Measurements from ENCODE around the gene KLHL21. TPM values are rescaled to one million over a fixed set of nuclear protein-coding genes. Genes with fewer than 3 reads are reported as not detected.

Gene KLHL21
- total and polyA plus RNA-seq, 9 of the 15 experiments (the other 6 are each of a cell fraction or from before 2014, with no cell fraction given): 2.1 to 42.1 (median 17.5) TPM

- TF ChIP-seq STAT6 (CRISPR knock-in tag; IDR thresholded peaks at IDR 0.05) (peak; percentile 92), ZNF57 (CRISPR knock-in tag; IDR thresholded peaks at IDR 0.05) (0 out of 2 replicates have a peak, but pooled peaks have one; percentile 63), TCFL5 (CRISPR knock-in tag; conservative IDR thresholded peaks at IDR 0.05) (no peak), CHD1 (IDR thresholded peaks at IDR 0.05; ENCODE audit: low read length) (peak; percentile 93), PCBP1 (IDR thresholded peaks at IDR 0.05; ENCODE audit: low read depth, low read length, poor library complexity, severe bottlenecking) (peak; percentile 64), SMAD4 (CRISPR knock-in tag; conservative IDR thresholded peaks at IDR 0.05) (no peak; the same call in 1 of the 2 replicates), GTF2E2 (tag; IDR thresholded peaks at IDR 0.05) (peak; percentile 96; the same call in 1 of the 2 replicates), RBM25 (IDR thresholded peaks at IDR 0.05; ENCODE audit: low read depth, low read length, severe bottlenecking) (peak; percentile 100), HMG20B (CRISPR knock-in tag; IDR thresholded peaks at IDR 0.05) (no peak), ZBTB8A (IDR thresholded peaks at IDR 0.05; ENCODE audit: partially characterized antibody) (no peak), FOXJ2 (tag; IDR thresholded peaks at IDR 0.05) (no peak), RB1 (IDR thresholded peaks at IDR 0.05; ENCODE audit: low read depth) (peak; percentile 99; the same call in 1 of the 2 replicates), STAG1 (CRISPR knock-in tag; IDR thresholded peaks at IDR 0.05; ENCODE audit: borderline replicate concordance) (no peak), KAT7 (CRISPR knock-in tag; IDR thresholded peaks at IDR 0.05; ENCODE audit: borderline replicate concordance) (peak; percentile 90; the same call in 1 of the 2 replicates), CBFA2T2 (conservative IDR thresholded peaks at IDR 0.05) (no peak; the same call in 1 of the 2 replicates), ZNF699 (CRISPR knock-in tag; IDR thresholded peaks at IDR 0.05; ENCODE audit: insufficient replicate concordance) (no peak), CAMTA2 (CRISPR knock-in tag; conservative IDR thresholded peaks at IDR 0.05) (no peak), TBL1XR1 (IDR thresholded peaks at IDR 0.05; ENCODE audit: low read length in 2 of 2) (peak; percentile 26 to 85; a peak in 3 of 4 replicates), IRF1 (CRISPR knock-in tag; IDR thresholded peaks at IDR 0.05; ENCODE audit: borderline replicate concordance) (no peak)
- TF ChIP-seq, protein P1, sequence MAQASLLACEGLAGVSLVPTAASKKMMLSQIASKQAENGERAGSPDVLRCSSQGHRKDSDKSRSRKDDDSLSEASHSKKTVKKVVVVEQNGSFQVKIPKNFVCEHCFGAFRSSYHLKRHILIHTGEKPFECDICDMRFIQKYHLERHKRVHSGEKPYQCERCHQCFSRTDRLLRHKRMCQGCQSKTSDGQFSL (CRISPR knock-in tag; IDR thresholded peaks at IDR 0.05): peak; percentile 1; the same call in 1 of the 2 replicates
- TF ChIP-seq, protein P1 (tag; IDR thresholded peaks at IDR 0.05): no peak
- TF ChIP-seq, protein P2, sequence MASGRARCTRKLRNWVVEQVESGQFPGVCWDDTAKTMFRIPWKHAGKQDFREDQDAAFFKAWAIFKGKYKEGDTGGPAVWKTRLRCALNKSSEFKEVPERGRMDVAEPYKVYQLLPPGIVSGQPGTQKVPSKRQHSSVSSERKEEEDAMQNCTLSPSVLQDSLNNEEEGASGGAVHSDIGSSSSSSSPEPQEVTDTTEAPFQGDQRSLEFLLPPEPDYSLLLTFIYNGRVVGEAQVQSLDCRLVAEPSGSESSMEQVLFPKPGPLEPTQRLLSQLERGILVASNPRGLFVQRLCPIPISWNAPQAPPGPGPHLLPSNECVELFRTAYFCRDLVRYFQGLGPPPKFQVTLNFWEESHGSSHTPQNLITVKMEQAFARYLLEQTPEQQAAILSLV (tag; IDR thresholded peaks at IDR 0.05): no peak
These were observed 48.4 kb downstream of the KLHL21 start, which contains the start of gene NOL9 (continued) for GRCh38 chr1:6554031-6554906.
